ENCODE measurements around the gene HBZ.
"Not testable (repeated sequence)": the region's sequence is repeated elsewhere in the genome, so short reads cannot be mapped to it uniquely, and the experiment has no call there.

HBZ gene

GRCh38 chr16:152141-153128, at the start of gene HBZ:
TSS of gene HBZ (plus strand) at chr16:152644. CDS start at chr16:152910, 266 bp downstream.
- DNase-seq (ENCODE audit: low read depth, low spot score) = no peak

DNA sequence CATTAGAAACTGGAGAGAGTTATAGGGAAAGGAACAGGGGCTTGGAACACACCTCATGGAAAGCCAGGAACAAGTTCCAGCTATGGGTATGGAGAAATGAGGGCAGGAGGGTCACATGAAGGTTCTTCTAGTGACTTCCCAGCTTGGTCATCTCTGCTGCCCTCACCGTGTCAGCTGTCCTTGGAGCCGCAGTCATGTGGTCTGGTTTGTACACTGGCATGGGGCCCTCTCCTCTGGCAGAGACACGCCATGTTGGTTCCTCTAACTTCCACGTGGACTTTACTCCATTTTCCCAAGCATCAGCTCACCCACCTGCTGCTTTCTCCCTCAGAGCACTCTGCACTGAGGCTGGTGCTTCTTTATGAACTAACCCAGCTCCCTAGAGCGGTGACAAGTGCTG, 48.1 kb upstream of the HBZ start:
- DNase-seq (ENCODE audit: low read depth, low spot score) = no peak

DNA sequence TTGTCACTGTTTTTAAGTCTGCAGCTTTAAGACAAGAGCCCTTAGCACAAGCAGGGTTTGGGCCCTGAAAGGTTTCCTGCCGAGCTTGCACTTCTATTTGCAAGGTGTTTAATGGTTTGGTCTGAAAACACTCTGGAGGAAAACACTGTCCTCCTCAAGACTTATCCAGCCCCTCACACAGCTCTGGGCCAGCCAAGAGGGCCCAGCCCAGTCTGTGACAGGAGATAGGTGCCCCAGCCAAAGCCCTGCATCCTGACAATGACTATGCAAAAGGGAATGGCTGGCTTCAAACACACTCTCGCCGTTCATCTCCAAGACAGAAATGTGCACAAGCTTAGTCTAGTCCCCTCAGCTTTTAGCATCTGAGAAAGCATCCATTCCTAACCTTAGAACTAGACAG, 47.5 kb upstream of the HBZ start:
- DNase-seq (ENCODE audit: low read depth, low spot score) = no peak

GRCh38 chr16:105521-105920, 46.9 kb upstream of the HBZ start:
- DNase-seq (ENCODE audit: low read depth, low spot score) = no peak

- peak; percentile 22 for DNase-seq (ENCODE audit: low read depth, low spot score)
Observed at GRCh38 chr16:106623-107324, 45.7 kb upstream of the HBZ start.

- no peak for DNase-seq (ENCODE audit: low read depth, low spot score)
Observed at GRCh38 chr16:112153-112840, 40.1 kb upstream of the HBZ start.

DNA sequence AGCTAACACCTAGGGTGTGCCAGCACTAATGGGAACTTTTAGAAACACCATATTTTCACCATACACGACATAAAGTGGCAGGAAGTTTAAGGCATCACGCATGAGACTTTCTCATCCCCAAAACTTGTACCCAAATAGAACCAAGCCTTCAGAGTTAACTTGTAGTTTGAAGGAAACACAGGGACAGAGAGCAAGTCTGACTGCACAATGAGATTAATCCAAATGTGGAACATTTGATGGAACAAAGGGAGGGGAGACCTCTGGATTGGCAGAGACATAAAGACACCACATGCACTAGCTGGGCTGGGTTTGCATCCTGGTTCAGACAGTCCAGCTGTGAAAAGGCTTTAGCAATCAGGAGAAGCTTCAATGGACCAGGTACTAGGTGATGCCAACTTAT, 38.1 kb upstream of the HBZ start:
- no peak for DNase-seq (ENCODE audit: low read depth, low spot score)

DNA sequence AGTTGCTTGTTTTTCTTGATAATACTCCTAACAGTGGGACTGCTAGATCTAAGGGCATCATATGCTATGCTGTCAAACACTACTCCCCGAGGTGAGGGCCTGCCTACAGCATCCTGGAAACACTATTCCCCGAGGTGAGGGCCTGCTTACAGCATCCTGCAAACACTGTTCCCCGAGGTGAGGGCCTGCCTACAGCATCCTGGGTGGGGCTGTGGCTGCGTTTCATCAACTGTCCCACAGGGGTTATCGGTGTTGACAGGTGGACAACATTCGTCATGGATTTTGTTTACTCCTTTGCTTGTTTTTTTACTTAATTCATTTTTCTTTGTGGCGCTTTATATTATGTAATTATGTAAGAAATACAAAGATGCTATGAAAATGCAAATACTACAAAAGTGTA, 36.4 kb upstream of the HBZ start:
- no peak for DNase-seq (ENCODE audit: low read depth, low spot score)

DNA sequence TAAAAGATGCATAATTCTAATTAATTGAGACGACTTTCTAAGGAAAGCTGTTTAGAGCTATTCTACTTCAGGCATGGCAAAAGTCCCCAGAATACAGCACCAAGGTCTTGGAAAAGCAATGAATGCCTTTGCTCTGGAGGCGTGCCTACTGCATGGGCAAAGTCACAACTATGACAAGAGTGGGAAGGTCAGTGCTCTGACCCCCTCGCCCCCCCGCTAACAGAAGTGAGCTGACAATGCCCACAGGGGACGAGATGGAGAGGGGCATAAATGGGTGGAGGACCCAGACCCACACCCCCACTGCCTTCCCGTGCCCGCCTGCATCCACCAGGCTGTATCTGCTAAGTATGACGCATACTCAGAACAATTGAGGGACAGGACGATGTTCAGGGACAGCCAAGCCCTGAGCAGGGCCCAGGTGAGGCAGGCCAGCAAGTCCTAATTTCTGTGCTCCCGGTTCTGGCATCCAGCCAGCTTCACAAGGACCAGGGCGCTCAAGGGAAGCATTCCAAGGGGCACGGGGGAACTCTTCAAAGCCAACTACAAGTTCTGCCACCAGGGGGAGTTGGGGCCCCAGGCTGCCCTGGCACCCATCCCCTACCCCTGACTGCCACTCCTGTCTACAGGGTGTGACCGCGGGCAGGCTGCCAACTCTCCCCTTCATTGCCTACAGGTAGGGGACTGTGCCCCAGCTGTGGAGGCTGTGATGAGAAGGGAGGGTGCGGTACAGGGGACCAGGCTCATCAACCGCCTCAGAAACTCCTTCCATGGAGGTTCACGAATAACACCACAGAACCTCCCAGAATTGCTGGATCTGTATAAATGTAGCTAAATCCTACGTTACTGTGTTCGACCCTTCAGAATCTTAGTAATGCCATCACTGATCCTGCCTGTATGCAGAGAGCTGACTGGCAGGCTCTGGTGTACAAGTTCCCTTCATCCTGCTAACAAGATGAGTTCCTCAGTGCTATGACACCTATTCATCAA, 34.8 kb upstream of the HBZ start:
- DNase-seq (ENCODE audit: low read depth, low spot score) = peak; percentile 25

DNA sequence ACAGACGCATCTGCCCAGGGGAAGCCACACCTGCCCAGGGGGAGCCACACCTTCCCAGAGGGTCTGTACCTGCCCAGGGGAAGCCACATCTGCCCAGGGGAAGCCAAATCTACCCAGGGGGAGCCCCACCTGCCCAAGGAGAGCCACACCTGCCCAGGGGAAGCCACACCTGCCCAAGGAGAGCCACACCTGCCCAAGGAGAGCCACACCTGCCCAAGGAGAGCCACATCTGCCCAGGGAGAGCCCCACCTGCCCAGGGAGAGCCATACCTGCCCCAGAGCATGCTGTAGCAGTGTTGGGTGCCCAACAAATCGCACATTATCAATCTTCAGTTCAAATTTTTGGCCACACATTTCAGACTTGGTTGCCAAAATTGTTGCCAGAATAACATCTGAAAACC, 33.6 kb upstream of the HBZ start:
- DNase-seq (ENCODE audit: low read depth, low spot score) = no peak

DNA sequence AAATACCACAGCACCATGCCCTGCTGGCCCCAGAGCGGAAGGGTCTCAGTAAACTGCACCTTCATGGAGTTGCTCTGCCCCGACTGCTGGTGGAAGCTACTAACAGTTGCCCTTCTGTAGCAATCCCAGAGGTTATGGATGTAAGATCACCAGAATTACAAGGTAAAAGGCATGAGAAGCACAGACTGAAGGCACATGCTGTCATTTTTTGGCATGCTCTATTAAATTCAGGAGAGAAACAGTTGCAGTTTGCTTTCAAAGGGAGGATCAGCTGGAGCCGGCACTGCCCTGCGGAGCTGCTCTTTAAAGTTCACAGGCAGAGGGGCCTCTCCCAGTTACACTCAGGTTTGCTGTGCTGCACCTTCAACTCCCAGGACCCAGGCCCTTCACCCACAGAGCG, 33.1 kb upstream of the HBZ start:
- DNase-seq (ENCODE audit: low read depth, low spot score) = no peak

GRCh38 chr16:119835-120491, 32.5 kb upstream of the HBZ start:
- no peak for DNase-seq (ENCODE audit: low read depth, low spot score)

GRCh38 chr16:120756-121155, 31.7 kb upstream of the HBZ start:
- DNase-seq (ENCODE audit: low read depth, low spot score) = no peak

DNA sequence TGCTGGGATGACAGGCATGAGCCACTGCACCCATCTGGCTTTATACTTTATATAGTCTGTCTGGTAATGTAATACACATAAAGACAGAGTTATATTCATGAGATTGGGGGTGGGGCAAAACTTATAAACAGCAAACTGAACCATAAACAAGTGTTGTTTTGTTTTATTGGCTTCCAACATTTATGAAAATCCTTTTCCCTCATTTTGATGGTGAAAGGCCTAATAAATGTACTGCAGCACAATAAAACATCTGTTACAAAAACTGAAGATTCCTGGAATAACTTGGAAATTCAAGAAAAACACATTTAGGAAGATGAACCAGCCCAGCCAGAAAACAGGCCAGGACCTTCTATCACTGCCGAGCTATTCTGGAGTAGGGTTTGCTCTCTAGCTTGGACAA, 30.1 kb upstream of the HBZ start:
- no peak for DNase-seq (ENCODE audit: low read depth, low spot score)

DNA sequence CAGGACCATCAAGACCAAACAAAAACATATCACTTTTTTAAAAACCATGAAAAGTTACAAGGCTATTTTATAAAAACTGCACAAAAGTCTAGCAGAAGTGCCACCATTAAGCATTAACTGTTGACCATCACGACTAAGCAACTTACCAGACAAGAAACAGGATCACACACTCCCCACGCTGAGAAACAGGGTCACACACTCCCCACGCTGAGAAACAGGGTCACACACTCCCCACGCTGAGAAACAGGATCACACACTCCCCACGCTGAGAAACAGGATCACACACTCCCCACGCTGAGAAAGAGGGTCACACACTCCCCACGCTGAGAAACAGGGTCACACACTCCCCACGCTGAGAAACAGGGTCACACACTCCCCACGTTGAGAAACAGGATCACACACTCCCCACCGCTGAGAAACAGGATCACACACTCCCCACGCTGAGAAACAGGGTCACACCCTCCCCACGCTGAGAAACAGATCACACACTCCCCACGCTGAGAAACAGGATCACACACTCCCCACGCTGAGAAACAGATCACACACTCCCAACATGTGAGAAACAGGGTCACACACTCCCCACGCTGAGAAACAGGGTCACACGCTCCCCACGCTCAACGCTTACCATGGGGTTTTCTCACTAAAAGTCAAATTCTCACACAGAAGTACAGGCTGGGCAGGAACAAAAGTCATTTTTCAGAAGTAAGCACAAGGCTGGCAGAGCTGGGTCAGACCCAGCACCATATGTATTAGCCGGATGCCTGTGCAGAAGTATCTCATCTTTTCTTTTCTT, 28.7 kb upstream of the HBZ start:
- not testable (repeated sequence) for DNase-seq (ENCODE audit: low read depth, low spot score)

GRCh38 chr16:125011-125410, 27.4 kb upstream of the HBZ start:
- DNase-seq (ENCODE audit: low read depth, low spot score) = no peak

- DNase-seq (ENCODE audit: low read depth, low spot score) = no peak
Observed at GRCh38 chr16:129075-129474, 23.4 kb upstream of the HBZ start.

DNA sequence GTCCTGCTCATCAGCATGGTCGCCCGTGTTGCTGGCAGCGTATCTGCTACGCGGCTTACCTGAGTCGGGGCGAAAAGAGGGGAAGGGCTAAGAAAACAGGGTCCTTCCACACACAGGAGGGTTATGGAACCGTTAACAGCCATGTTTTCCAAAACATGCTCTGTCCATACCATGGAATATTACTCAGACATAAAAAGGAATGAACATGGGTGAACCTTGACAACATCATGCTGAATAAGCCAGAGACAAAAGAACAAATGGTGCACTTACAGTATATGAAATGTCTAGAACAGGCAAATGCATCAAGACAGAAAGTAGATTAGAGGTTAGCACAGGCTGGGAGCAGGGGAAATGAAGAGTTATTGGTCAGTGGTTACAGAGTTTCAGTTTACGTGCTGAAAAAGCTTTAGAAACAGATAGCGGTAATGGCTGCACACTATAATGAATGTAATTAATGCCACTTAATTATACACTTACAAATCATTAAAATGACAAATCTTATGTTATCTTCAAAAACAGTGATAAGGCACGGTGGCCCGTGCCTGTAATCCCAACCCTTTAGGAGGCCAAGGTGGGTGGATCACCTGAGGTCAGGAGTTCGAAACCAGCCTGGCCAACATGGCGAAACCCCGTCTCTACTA, 21.8 kb upstream of the HBZ start:
- DNase-seq (ENCODE audit: low read depth, low spot score) = no peak

DNA sequence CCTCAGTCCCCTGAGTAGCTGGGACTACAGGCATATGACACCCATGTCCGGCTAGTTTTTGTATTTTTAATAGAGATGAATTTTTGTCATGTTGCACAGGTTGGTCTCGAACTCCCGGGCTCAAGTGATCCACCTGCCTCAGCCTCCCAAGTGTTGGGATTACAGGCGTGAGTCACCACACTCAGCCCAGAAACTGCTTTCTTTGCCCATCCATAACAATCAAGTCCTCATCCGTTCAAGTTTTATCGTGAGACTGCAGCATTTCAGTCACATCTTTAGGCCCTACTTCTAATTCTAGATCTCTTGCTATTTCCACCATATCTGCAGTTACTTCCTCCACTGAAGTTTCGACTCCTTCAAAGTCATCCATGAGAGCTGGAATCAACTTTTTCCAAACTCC, 20.3 kb upstream of the HBZ start:
- DNase-seq (ENCODE audit: low read depth, low spot score) = no peak

Data from activated CD4-positive, CD25-positive, alpha-beta regulatory T cell treated with anti-CD3 and anti-CD28 coated beads, Interleukin-2, amount 50 U/mL, for 16 hours (primary cell).